Nephron progenitor cell (in vitro differentiated cells): Measurements from ENCODE around the gene SLC25A51.

ENCODE experiments used
- DNase-seq: peaks from one replicate; pipeline ENCODE4 v3.0.0; 2021
- H3K27ac Mint-ChIP-seq: 2 replicates; pipeline ENCODE4 v1.8.0; 2021; ENCODE audit warnings: mild to moderate bottlenecking, moderate library complexity, mixed read lengths
- H3K27me3 Mint-ChIP-seq: 2 replicates; pipeline ENCODE4 v1.8.0; 2021; ENCODE audit warnings: mild to moderate bottlenecking, low read depth, mixed read lengths; ENCODE audit not compliant: poor library complexity
- H3K36me3 Mint-ChIP-seq: 2 replicates; pipeline ENCODE4 v1.8.0; 2021; ENCODE audit warnings: low read depth, mixed read lengths
- H3K4me1 Mint-ChIP-seq: 2 replicates; pipeline ENCODE4 v1.8.0; 2021; ENCODE audit warnings: mixed read lengths
- H3K4me3 Mint-ChIP-seq: 2 replicates; pipeline ENCODE4 v1.8.0; 2021; ENCODE audit warnings: mild to moderate bottlenecking, moderate library complexity, mixed read lengths
- H3K9me3 Mint-ChIP-seq: 2 replicates; pipeline ENCODE4 v1.8.0; 2021; ENCODE audit warnings: mild to moderate bottlenecking, moderate library complexity, mixed read lengths
- CTCF ChIP-seq: fragments of 200-600 bp; sonication (generic); IDR thresholded peaks from 2 replicates; pipeline ENCODE4 v1.5.0; 2021; ENCODE audit warnings: antibody characterized with exemption

SLC25A51 gene

GRCh38 chr9:37880916-37881479, 22.9 kb downstream of the SLC25A51 start:
- H3K4me1 Mint-ChIP-seq = no peaks in the 10 kb centered on the region
- peaks cover 20% of the 10 kb centered on the region for H3K9me3 Mint-ChIP-seq
- no peak for DNase-seq
- H3K27me3 Mint-ChIP-seq = no peaks in the 10 kb centered on the region
- no peak overlapping the region for H3K4me3 Mint-ChIP-seq
- TF ChIP-seq CTCF = no peak
- no peak overlapping the region for H3K27ac Mint-ChIP-seq
- H3K36me3 Mint-ChIP-seq = peaks cover 65% of the 10 kb centered on the region

DNA sequence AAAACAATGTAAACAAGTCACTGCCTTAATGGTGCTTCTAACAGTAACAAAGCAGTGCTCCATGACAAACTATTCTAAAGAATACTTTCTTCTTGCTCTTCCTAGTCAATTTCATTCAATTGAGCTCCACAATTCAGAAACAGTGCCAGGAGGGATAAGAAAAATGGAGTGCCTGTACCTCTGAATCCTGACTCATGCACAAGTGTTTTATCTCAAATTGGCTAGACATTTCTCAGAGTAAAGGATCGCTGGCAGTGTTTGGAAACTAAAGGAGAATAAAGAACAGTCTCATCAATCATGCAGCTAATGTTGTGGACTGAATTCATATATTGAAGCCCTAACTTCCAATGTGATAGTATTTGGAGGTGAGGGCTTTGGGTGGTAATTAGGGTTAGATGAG, 27.6 kb downstream of the SLC25A51 start:
- Mint-ChIP-seq H3K27ac (no peak overlapping the region), H3K4me3 (no peak overlapping the region), H3K36me3 (peaks cover 59% of the 10 kb centered on the region), H3K9me3 (peaks cover 27% of the 10 kb centered on the region), H3K27me3 (no peaks in the 10 kb centered on the region), H3K4me1 (no peaks in the 10 kb centered on the region)
- DNase-seq = no peak
- TF ChIP-seq CTCF = no peak

GRCh38 chr9:37873955-37874354, 30.0 kb downstream of the SLC25A51 start:
- H3K27ac Mint-ChIP-seq = no peak overlapping the region
- peaks cover 25% of the 10 kb centered on the region for H3K9me3 Mint-ChIP-seq
- DNase-seq = no peak
- H3K4me1 Mint-ChIP-seq = no peaks in the 10 kb centered on the region
- H3K27me3 Mint-ChIP-seq = no peaks in the 10 kb centered on the region
- no peak for TF ChIP-seq CTCF
- peaks cover 44% of the 10 kb centered on the region for H3K36me3 Mint-ChIP-seq
- H3K4me3 Mint-ChIP-seq = no peak overlapping the region

- Mint-ChIP-seq H3K27ac (no peak overlapping the region), H3K4me3 (no peak overlapping the region), H3K4me1 (no peaks in the 10 kb centered on the region), H3K9me3 (peaks cover 4% of the 10 kb centered on the region), H3K27me3 (no peaks in the 10 kb centered on the region), H3K36me3 (peaks cover 22% of the 10 kb centered on the region)
- TF ChIP-seq CTCF = no peak
- DNase-seq = no peak
Measured at GRCh38 chr9:37870799-37871176, 33.1 kb downstream of the SLC25A51 start.

DNA sequence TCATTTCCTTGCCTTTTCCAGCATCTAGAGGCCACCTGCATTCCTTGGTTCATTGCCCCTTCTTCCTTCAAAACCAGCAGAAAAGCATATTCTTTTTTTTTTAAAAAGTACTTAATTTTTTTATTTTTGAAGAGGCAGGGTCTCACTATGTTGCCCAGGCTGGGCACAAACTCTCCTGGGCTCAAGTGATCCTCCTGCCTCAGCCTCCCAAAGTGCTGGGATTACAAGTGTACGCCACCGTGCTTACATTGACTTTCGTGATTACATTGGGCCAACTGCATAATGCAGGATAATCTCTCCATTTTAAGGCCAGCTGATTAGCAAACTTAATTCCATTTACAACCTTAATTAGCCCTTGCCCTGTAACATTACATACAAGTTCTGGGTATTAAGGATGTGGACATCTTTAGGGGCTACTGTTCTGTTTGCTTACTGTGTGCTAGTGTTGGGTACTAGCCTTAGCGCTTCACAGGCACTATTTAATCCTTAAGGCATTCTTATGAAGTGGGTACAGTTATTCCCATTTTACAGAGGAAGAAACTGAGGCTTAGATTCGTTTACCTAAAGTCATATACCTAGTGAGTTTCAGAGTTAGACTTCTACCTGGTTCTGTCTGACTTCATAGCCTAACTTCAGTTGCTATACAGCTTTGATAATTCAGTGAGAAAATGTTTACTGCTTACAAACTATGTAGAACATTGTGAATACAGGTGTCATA, 33.7 kb downstream of the SLC25A51 start:
- Mint-ChIP-seq H3K27me3 (no peaks in the 10 kb centered on the region), H3K4me3 (no peak overlapping the region), H3K36me3 (peaks cover 16% of the 10 kb centered on the region), H3K9me3 (no peaks in the 10 kb centered on the region), H3K4me1 (no peaks in the 10 kb centered on the region), H3K27ac (no peak overlapping the region)
- DNase-seq = no peak
- no peak for TF ChIP-seq CTCF

GRCh38 chr9:37862530-37862929, 41.4 kb downstream of the SLC25A51 start:
- Mint-ChIP-seq H3K4me1 (no peaks in the 10 kb centered on the region), H3K4me3 (no peak overlapping the region), H3K27ac (no peak overlapping the region), H3K36me3 (peaks cover 26% of the 10 kb centered on the region), H3K27me3 (no peaks in the 10 kb centered on the region), H3K9me3 (no peaks in the 10 kb centered on the region)
- no peak for TF ChIP-seq CTCF
- DNase-seq = no peak
